Measurements from ENCODE around the gene POLRMT. TPM values are rescaled to one million over a fixed set of nuclear protein-coding genes. Genes with fewer than 3 reads are reported as not detected.

Gene POLRMT
- total RNA-seq, 2 donors from 2014 or later: 34.7 to 106 TPM

DNA sequence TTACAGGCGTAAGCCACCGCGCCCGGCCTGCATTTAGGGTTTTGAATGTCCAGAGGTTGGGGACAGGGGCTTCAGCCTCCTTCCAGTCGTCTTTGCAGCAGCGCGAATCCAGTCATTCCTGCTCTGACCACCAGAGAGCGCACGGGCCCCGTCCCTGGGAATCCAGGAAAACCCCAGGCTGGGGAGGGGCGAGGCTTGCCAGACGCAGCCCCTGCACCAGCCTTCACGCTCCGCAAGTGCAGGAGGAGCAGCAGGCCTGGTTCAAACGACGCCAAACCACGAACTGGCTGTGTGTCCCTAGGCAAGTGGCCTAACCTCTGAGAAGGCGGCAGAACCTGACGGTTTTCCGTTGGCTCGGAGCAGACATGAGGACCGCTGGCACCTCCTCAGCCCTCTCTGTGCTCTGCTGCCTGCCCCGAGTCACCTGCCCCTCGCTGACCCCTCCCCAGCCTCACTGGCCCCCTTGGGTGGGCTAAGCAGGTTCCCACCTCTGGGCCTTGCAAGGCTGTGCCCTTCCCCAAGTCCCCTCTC is 31.6 kb upstream of the POLRMT start:
- WGBS: 3% methylated on average over 24 of the region's 24 CpGs
- H3K4me3 ChIP-seq: no peak overlapping the region
- peak; percentile 65 for DNase-seq (ENCODE audit: low spot score)
- peaks cover 20% of the 10 kb centered on the region for H3K4me1 ChIP-seq (replicated peaks)
- H3K27me3 ChIP-seq (replicated peaks; ENCODE audit: insufficient read depth): no peaks in the 10 kb centered on the region
- H3K9me3 ChIP-seq: no peaks in the 10 kb centered on the region
- H3K36me3 ChIP-seq: no peaks in the 10 kb centered on the region
- intact Hi-C loops (cut with DNase I): loop anchor here (2.0 to 10.0 kb wide), 2 partner anchors 70 to 320 kb away; partner anchors contain the start of gene WDR18
- TF ChIP-seq, protein P1, sequence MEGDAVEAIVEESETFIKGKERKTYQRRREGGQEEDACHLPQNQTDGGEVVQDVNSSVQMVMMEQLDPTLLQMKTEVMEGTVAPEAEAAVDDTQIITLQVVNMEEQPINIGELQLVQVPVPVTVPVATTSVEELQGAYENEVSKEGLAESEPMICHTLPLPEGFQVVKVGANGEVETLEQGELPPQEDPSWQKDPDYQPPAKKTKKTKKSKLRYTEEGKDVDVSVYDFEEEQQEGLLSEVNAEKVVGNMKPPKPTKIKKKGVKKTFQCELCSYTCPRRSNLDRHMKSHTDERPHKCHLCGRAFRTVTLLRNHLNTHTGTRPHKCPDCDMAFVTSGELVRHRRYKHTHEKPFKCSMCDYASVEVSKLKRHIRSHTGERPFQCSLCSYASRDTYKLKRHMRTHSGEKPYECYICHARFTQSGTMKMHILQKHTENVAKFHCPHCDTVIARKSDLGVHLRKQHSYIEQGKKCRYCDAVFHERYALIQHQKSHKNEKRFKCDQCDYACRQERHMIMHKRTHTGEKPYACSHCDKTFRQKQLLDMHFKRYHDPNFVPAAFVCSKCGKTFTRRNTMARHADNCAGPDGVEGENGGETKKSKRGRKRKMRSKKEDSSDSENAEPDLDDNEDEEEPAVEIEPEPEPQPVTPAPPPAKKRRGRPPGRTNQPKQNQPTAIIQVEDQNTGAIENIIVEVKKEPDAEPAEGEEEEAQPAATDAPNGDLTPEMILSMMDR (IDR thresholded peaks at IDR 0.05): peak; percentile 87 to 98 (median 94)
- TF ChIP-seq POLR2A (IDR thresholded peaks at IDR 0.05) (no peak), POLR2AphosphoS5 (IDR thresholded peaks at IDR 0.05) (peak; percentile 66)
- H3K27ac ChIP-seq: peak overlapping the region in 1 of 2 donors; percentile 24

DNA sequence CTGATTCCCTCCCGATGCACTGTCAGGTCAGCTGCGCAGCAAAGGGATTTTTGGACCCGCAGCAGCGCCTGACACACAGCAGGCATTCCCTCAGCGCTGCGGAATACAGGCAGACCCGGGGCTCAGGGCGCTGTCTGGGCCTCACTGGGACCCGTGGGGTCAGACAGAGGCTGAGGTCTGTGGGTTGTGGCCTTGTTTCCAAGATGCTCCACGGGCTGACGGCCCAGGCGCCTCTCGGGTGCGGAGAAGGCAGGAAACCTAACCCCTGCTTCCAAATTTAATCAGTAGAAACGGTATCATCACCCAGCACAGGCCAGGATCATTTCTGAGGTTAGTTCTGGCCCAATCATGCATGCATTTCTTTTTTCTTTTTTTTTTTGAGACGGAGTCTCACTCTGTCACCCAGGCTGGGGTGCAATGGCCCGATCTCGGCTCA is 30.4 kb upstream of the POLRMT start:
- no peaks in the 10 kb centered on the region for H3K27me3 ChIP-seq (replicated peaks; ENCODE audit: insufficient read depth)
- no peak for DNase-seq (ENCODE audit: low spot score)
- WGBS: 63% methylated on average over 18 of the region's 18 CpGs
- no peaks in the 10 kb centered on the region for H3K9me3 ChIP-seq
- peaks cover 29% of the 10 kb centered on the region for H3K4me1 ChIP-seq (replicated peaks)
- no peak for TF ChIP-seq POLR2AphosphoS5 (IDR thresholded peaks at IDR 0.05)
- TF ChIP-seq, protein P1 (IDR thresholded peaks at IDR 0.05): peak in 1 of 4 experiments; percentile 9
- TF ChIP-seq POLR2A (IDR thresholded peaks at IDR 0.05): no peak
- intact Hi-C loops (cut with DNase I): loop anchor here (2.0 to 10.0 kb wide), 2 partner anchors 71 to 321 kb away; partner anchors contain the start of gene WDR18
- peak overlapping the region; percentile 90 to 96 for H3K27ac ChIP-seq
- H3K36me3 ChIP-seq: no peaks in the 10 kb centered on the region
- peak overlapping the region; percentile 96 to 97 for H3K4me3 ChIP-seq

DNA sequence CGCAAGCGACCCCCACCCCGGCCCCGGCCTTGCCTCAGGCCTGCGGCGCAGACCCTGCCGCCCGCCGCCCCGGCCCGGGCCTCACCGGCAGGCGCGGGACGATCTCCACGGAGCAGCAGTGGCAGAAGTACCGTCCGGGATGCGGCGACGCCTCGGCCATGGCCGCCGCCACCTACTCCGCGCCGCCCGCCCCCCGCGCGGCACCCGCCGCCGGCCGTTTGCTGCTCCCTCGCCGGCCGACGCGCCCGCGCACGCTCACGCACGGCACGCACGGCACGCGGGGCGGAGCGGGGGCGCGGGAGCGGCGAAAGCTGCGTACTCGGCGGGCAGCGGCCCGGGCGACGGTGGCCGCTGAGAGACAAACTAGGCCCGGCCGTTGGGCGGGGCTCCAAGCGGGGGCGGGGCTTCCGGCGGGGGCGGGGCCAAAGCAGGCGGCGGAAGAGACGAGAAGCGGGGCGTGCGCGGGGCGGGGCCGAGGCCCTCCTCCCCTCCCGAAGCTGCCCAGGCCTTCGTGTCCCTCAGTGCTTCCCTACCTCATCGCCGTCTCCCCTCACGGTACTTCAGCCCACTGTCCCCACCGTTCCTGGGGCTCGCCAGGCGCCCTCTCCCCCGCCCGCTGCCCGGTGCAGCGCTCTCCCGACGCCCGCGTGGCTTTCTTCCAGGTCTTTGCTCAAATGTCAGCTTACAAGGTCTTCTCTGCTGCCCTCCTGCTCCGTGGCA is 29.8 kb upstream of the POLRMT start, which contains the start of gene RNF126:
Gene RNF126 (minus strand): TSS at position 253 of the 720 bp plus-strand sequence. CDS start 93 bp downstream, at position 160.
- H3K4me1 ChIP-seq (replicated peaks): peaks cover 31% of the 10 kb centered on the region
- no peaks in the 10 kb centered on the region for H3K36me3 ChIP-seq
- peak within 1 kb of the TSS; percentile 90 to 96 for H3K27ac ChIP-seq
- H3K4me3 ChIP-seq: peak within 1 kb of the TSS; percentile 96 to 97
- H3K9me3 ChIP-seq: no peaks in the 10 kb centered on the region
- DNase-seq (ENCODE audit: low spot score): peak; percentile 88
- WGBS: 1% methylated on average over 79 of the region's 97 CpGs
- H3K27me3 ChIP-seq (replicated peaks; ENCODE audit: insufficient read depth): no peaks in the 10 kb centered on the region
- intact Hi-C loops (cut with DNase I): loop anchor here (10.0 kb wide), 1 partner anchor 322 kb away; the partner anchor contains the start of gene WDR18
- TF ChIP-seq POLR2A (IDR thresholded peaks at IDR 0.05): peak; percentile 48
- peak; percentile 57 for TF ChIP-seq POLR2AphosphoS5 (IDR thresholded peaks at IDR 0.05)
- TF ChIP-seq, protein P1 (IDR thresholded peaks at IDR 0.05): no peak

DNA sequence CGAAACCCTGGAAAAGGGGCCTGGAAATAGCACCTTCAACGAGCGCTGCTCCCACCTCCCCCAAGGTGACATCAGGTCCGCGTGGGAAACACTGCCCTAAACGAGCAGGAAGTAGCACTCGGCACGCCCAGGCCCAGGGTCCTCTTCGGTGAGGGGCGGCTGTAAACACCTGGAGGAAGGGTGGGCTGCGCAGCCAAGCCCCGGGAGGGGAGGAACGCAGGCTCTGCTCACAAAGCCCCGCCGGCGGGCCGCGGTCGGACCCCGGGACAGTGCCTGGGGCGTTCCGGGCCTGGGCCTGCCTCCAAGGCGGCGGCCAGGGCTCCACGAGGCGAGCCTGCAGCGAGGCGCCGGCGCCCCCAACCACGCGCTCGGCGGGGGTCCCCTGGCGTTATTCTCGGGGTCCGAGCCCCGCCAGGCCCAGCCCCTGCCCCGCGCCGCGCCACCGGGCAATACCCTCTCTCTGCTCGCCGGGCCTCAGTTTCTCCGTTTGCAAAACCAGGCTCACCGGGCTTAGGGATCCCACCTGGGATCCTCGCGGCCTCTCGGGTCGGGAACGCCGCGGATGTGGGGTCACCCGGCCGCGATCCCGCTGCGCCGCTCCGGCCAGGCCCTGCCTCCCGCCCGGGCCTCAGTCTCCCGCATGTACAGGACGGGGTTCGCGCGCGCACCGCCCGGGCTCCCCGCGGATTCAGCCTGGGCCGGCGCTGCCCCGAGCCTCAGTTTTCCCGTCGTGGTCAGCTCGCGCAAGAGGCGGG is 29.0 kb upstream of the POLRMT start:
- WGBS: under 1% methylated on average over 53 of the region's 81 CpGs
- no peak for DNase-seq (ENCODE audit: low spot score)

More for the DNA sequence above, 29.0 kb upstream of the POLRMT start:
- intact Hi-C loops (cut with DNase I): loop anchor here (10.0 kb wide), 1 partner anchor 322 kb away; the partner anchor contains the start of gene WDR18
- H3K9me3 ChIP-seq: no peaks in the 10 kb centered on the region
- peak overlapping the region; percentile 96 to 97 for H3K4me3 ChIP-seq
- H3K27me3 ChIP-seq (replicated peaks; ENCODE audit: insufficient read depth): no peaks in the 10 kb centered on the region
- no peaks in the 10 kb centered on the region for H3K36me3 ChIP-seq
- peak overlapping the region; percentile 69 to 90 for H3K27ac ChIP-seq
- TF ChIP-seq POLR2A (IDR thresholded peaks at IDR 0.05): peak; percentile 50
- TF ChIP-seq, protein P1 (IDR thresholded peaks at IDR 0.05): no peak
- no peak for TF ChIP-seq POLR2AphosphoS5 (IDR thresholded peaks at IDR 0.05)
- H3K4me1 ChIP-seq (replicated peaks): peaks cover 31% of the 10 kb centered on the region

All from prostate gland (tissue), 2 donors.